Stimulated activated naive B cell treated with anti-CD40 and anti-IgM and Interleukin-4, amounts not matched to agents 10 μg/mL and 1 μg/mL and 100 μg/mL, for 72 hours (primary cell): ENCODE results near the gene ZFYVE9.
"Not testable (repeated sequence)": the region's sequence is repeated elsewhere in the genome, so short reads cannot be mapped to it uniquely, and the experiment has no call there.

ENCODE experiments used
- ATAC-seq, 2 donors: fragments of 150-1000 bp; cut with Tn5 transposase; replicated peaks; 2 replicates each; pipeline ENCODE4 v1.10.0; 2021; ENCODE audit warnings: moderate library complexity in 1 of 2
- DNase-seq: peaks from one replicate; pipeline ENCODE4 v3.0.0; 2021
- H3K27ac Mint-ChIP-seq: one replicate; pipeline ENCODE4 v1.8.0; 2022; ENCODE audit warnings: mild to moderate bottlenecking, mixed read lengths
- H3K27me3 Mint-ChIP-seq, 2 donors: one replicate each; pipeline ENCODE4 v1.8.0; 2022; ENCODE audit warnings: mixed read lengths in 2 of 2
- H3K36me3 Mint-ChIP-seq, 2 donors: one replicate each; pipeline ENCODE4 v1.8.0; 2022; ENCODE audit warnings: mixed read lengths in 2 of 2, mild to moderate bottlenecking in 1 of 2
- H3K4me1 Mint-ChIP-seq, 2 donors: one replicate each; pipeline ENCODE4 v1.8.0; 2022; ENCODE audit warnings: mixed read lengths in 2 of 2, mild to moderate bottlenecking in 1 of 2
- H3K4me3 Mint-ChIP-seq, 2 donors: one replicate each; pipeline ENCODE4 v1.8.0; 2022; ENCODE audit warnings: mild to moderate bottlenecking in 2 of 2, mixed read lengths in 2 of 2, moderate library complexity in 1 of 2
- H3K9me3 Mint-ChIP-seq, 2 donors: one replicate each; pipeline ENCODE4 v1.8.0; 2022; ENCODE audit warnings: mixed read lengths in 2 of 2, mild to moderate bottlenecking in 1 of 2

The ZFYVE9 gene

DNA sequence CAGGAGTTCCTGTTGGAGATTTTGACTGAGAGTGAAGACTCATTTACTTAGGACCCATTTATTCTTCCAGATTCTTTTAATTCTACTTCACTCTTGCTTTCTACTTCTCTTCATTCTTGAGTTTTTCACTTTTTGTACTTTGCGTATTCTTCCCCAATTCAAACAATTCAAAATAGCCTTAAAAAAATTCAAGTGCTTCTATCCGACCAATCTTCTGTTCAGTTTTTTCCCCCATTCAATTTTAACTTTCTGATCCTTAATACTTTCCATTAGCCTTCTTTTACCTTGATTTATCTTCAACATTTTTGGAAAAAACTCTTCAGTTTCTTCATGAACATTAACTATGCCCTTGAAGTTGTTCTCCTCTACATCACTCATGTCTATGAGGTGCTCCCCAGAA lies 21.1 kb downstream of the ZFYVE9 start:
- peaks cover 0 to 2% of the 10 kb centered on the region in 2 donors for H3K4me1 Mint-ChIP-seq

DNA sequence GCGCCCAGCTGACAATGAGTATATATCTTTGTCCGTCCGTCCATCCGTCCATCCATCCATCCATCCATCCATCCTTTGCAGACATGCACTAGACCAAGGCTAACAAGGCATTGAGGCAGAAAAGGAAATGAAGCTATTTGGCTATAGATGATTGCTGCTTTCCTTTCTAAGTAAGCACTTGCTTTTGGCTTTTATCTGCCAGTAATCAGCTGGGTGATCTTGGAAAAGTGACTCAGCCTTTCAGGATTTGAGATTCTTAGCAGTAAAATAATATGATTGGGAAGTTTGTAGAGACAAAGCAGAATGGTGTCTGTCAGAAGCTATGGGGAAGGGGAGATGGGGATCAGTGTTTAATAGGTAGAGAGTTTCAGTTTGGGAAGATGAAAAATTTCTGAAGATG lies 22.7 kb downstream of the ZFYVE9 start:
- H3K27ac Mint-ChIP-seq, result no peak overlapping the region
- H3K4me3 Mint-ChIP-seq, result no peak overlapping the region
- H3K36me3 Mint-ChIP-seq, result peaks cover 0 to 1% of the 10 kb centered on the region in 2 donors
- DNase-seq (no peak), ATAC-seq (no peak)
- peaks cover 0 to 2% of the 10 kb centered on the region in 2 donors for H3K4me1 Mint-ChIP-seq
- no peaks in the 10 kb centered on the region for H3K9me3 Mint-ChIP-seq
- no peaks in the 10 kb centered on the region for H3K27me3 Mint-ChIP-seq

More for the DNA sequence above, 21.1 kb downstream of the ZFYVE9 start:
- Mint-ChIP-seq H3K27ac (no peak overlapping the region), H3K4me3 (no peak overlapping the region), H3K9me3 (no peaks in the 10 kb centered on the region), H3K36me3 (peaks cover 0 to 1% of the 10 kb centered on the region in 2 donors), H3K27me3 (no peaks in the 10 kb centered on the region)
- ATAC-seq (no peak), DNase-seq (no peak)

GRCh38 chr1:52166996-52167753 lies 25.3 kb downstream of the ZFYVE9 start:
- Mint-ChIP-seq H3K4me1 (peaks cover 0 to 2% of the 10 kb centered on the region in 2 donors), H3K9me3 (peaks cover 5 to 6% of the 10 kb centered on the region in 2 donors), H3K27me3 (no peaks in the 10 kb centered on the region), H3K27ac (no peak overlapping the region), H3K4me3 (no peak overlapping the region), H3K36me3 (no peaks in the 10 kb centered on the region)
- ATAC-seq (no peak), DNase-seq (no peak)

DNA sequence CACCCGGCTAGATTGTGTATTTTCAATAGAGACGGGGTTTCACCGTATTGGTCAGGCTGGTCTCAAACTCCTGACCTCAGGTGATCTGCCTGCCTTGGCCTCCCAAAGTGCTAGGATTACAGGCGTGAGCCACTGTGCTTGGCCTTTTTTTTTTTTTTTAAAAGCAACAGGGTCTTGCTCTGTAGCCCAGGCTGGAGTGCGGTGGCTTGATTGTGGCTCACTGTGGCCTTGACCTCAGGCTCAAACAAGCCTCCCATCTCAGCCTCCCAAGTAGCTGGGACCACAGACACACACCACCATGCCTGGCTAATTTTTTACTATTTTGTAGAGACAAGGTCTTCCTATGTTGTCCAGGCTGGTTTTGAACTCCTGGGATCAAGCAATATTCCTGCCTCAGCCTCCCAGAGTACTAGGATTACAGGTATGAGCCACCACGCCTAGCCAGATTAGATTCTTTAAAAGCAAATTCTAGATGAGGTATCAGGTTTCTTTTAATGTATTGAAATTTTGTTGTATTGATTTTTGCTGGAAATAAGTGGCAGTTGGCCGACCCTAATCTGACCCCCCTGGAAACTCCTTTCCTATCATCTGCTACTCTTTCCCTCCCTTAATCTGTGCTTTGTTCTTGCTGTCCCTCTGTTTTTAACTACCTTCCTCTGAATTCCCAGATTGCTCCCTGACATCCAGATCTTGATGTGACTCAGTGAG lies 26.6 kb downstream of the ZFYVE9 start:
- Mint-ChIP-seq H3K36me3 (no peaks in the 10 kb centered on the region), H3K4me3 (no peak overlapping the region), H3K4me1 (peaks cover 0 to 2% of the 10 kb centered on the region in 2 donors), H3K27ac (no peak overlapping the region), H3K27me3 (no peaks in the 10 kb centered on the region), H3K9me3 (peaks cover 5 to 6% of the 10 kb centered on the region in 2 donors)
- ATAC-seq (no peak), DNase-seq (no peak)

GRCh38 chr1:52171149-52171548 lies 29.3 kb downstream of the ZFYVE9 start:
- not testable (repeated sequence) for H3K4me3 Mint-ChIP-seq, H3K36me3 Mint-ChIP-seq, H3K27me3 Mint-ChIP-seq

DNA sequence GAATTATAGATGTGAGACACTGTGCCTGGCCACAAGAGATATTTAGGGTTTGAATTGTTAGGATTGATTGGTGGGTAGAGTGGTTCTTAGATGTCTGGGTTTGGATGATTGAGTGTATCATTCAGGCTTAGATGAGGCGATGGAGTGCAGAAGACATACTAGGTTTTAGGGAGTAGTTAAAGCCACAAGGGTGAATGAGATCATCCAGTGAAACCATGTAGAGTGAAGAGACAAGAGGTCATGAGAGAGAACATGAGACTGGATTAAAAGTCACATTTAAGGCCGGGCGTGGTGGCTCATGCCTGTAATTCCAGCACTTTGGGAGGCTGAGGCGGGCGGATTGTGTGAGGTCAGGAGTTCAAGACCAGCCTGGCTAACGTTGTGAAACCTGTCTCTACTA lies 37.2 kb downstream of the ZFYVE9 start:
- no peak overlapping the region for H3K27ac Mint-ChIP-seq

More at GRCh38 chr1:52171149-52171548, 29.3 kb downstream of the ZFYVE9 start:
- ATAC-seq, DNase-seq, H3K9me3 Mint-ChIP-seq, H3K4me1 Mint-ChIP-seq, H3K27ac Mint-ChIP-seq: not testable (repeated sequence)

DNA sequence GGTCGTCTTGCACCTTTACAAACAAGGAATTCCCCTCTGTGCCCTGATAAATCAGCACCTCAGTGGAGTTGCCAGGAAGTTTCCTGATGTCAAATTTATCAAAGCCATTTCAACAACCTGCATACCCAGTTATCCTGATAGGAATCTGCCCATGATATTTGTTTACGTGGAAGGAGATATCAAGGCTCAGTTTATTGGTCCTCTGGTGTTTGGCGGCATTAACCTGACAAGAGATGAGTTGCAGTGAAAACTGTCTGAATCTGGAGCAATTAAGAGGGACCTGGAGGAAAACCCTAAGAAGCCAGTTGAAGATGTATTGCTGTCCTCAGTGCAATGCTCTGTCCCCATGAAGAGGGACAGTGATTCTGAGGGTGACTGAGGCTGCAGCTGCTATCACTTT lies 38.3 kb downstream of the ZFYVE9 start:
- Mint-ChIP-seq H3K4me1 (peaks cover 2 to 6% of the 10 kb centered on the region in 2 donors), H3K4me3 (no peak overlapping the region), H3K27ac (no peak overlapping the region), H3K27me3 (peaks cover 8% of the 10 kb centered on the region in 2 donors), H3K36me3 (peaks cover 0 to 3% of the 10 kb centered on the region in 2 donors), H3K9me3 (no peaks in the 10 kb centered on the region)
- DNase-seq (no peak), ATAC-seq (no peak)

More for the DNA sequence above, 37.2 kb downstream of the ZFYVE9 start:
- Mint-ChIP-seq H3K27me3 (peaks cover 8 to 12% of the 10 kb centered on the region in 2 donors), H3K4me3 (no peak overlapping the region), H3K36me3 (peaks cover 0 to 3% of the 10 kb centered on the region in 2 donors), H3K4me1 (peaks cover 2 to 6% of the 10 kb centered on the region in 2 donors), H3K9me3 (no peaks in the 10 kb centered on the region)
- DNase-seq (no peak), ATAC-seq (no peak)

GRCh38 chr1:52181759-52182158 lies 39.9 kb downstream of the ZFYVE9 start:
- peaks cover 0 to 12% of the 10 kb centered on the region in 2 donors for H3K27me3 Mint-ChIP-seq
- not testable (repeated sequence) for ATAC-seq, H3K36me3 Mint-ChIP-seq, DNase-seq, H3K9me3 Mint-ChIP-seq, H3K27ac Mint-ChIP-seq, H3K4me3 Mint-ChIP-seq, H3K4me1 Mint-ChIP-seq

GRCh38 chr1:52182328-52182727 lies 40.4 kb downstream of the ZFYVE9 start:
- H3K9me3 Mint-ChIP-seq, DNase-seq, H3K36me3 Mint-ChIP-seq, H3K4me1 Mint-ChIP-seq, H3K4me3 Mint-ChIP-seq, H3K27ac Mint-ChIP-seq, ATAC-seq: not testable (repeated sequence)
- peaks cover 0 to 12% of the 10 kb centered on the region in 2 donors for H3K27me3 Mint-ChIP-seq

DNA sequence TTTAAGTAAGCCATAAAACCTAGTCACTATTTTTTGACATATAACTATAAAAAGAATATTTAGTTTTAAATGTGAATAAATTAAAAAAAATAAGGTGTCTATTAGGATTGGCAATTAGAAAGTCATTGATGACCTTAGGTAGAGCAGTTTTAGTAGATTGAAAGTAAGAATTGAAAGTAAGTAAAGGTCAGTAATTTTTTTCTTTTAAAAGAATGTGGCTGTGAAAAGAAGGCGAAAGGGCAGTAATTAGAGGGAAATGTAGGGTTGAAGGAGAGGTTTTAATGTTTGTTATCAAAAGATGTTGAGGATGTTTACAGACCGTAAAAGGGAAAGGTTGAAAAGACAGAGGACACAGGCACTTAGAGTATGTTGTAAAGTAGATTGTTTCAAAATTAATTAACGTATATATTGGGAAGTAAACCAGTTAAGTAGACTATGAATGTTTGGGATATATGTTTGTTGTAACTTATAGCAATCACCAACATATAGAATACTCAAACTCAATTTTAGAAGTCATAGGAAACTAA lies 41.0 kb downstream of the ZFYVE9 start:
- ATAC-seq, result no peak
- H3K9me3 Mint-ChIP-seq, result no peaks in the 10 kb centered on the region

DNA sequence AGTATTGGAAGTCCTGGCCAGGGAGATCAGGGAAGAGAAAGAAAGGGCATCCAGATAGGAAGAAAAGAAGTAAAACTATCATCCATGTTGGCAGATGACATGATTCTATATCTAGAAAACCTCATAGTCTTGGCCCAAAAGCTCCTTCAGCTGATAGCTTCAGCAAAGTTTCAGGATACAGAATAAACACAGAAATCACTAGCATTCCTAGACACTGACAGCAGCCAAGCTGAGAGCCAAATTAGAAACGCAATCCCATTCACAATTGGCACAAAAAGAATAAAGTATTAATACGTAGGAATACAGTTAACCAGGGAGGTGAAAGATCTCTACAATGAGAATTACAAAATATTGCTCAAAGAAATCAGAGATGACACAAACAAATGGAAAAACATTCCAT lies 44.6 kb downstream of the ZFYVE9 start:
- Mint-ChIP-seq H3K4me1 (peaks cover 2 to 6% of the 10 kb centered on the region in 2 donors), H3K36me3 (no peaks in the 10 kb centered on the region), H3K27me3 (peaks cover 0 to 4% of the 10 kb centered on the region in 2 donors), H3K27ac (no peak overlapping the region), H3K9me3 (no peaks in the 10 kb centered on the region), H3K4me3 (no peak overlapping the region)
- ATAC-seq (no peak), DNase-seq (no peak)

More for the DNA sequence above, 41.0 kb downstream of the ZFYVE9 start:
- peaks cover 0 to 8% of the 10 kb centered on the region in 2 donors for H3K27me3 Mint-ChIP-seq
- no peak for DNase-seq
- peak overlapping the region in 1 of 2 donors; percentile 7 for H3K4me3 Mint-ChIP-seq
- no peak overlapping the region for H3K27ac Mint-ChIP-seq
- no peaks in the 10 kb centered on the region for H3K36me3 Mint-ChIP-seq
- H3K4me1 Mint-ChIP-seq, result peaks cover 2 to 6% of the 10 kb centered on the region in 2 donors

- Mint-ChIP-seq H3K4me3 (no peak overlapping the region), H3K36me3 (no peaks in the 10 kb centered on the region), H3K9me3 (no peaks in the 10 kb centered on the region), H3K27me3 (peaks cover 0 to 8% of the 10 kb centered on the region in 2 donors), H3K4me1 (no peaks in the 10 kb centered on the region), H3K27ac (no peak overlapping the region)
- ATAC-seq (no peak), DNase-seq (no peak)
These were observed 48.1 kb downstream of the ZFYVE9 start for GRCh38 chr1:52189898-52190480.

DNA sequence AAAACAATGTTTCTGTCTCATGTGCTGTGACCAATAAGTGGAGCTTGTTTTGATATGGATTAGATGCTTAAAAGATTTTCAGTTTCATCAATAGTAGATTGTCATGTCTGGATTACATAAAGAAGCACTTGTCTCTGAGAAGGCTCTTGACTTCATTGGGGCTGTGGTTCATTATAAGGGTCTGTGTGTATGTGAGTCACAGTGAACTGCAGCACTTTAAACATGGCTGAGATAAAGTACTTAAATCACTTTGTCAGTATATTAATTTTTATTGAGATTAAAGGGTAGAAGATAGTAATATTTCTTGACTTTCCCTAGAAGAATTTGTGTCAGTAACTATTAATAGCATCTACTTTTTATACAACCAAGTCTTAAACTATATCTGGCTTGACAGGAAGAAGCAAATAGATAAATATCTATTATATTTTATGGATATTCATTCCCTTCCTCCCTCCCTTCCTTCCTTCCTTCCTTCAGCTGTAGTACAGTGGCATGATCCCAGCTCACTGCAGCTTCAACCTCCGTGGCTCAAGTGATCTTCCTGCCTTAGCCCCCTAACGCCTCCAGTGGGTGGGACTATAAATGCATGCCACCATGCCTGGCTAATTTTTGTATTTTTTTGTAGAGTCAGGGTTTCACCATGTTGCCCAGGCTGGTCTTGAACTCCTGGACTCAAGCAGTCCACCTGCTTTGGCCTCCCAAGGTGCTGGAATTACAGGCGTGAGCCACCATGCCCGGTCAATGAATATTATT lies 48.8 kb downstream of the ZFYVE9 start:
- Mint-ChIP-seq H3K9me3 (no peaks in the 10 kb centered on the region), H3K27ac (no peak overlapping the region), H3K4me1 (no peaks in the 10 kb centered on the region), H3K4me3 (no peak overlapping the region), H3K27me3 (peaks cover 0 to 8% of the 10 kb centered on the region in 2 donors), H3K36me3 (no peaks in the 10 kb centered on the region)
- no peak for DNase-seq
- no peak for ATAC-seq
